ENCODE data around the gene GPC5. TPM values are rescaled to one million over a fixed set of nuclear protein-coding genes. Genes with fewer than 3 reads are reported as not detected.

Gene GPC5
- total RNA-seq, 1 donor from 2014 or later = 2.5 TPM

GRCh38 chr13:92671821-92672220 lies 1273.4 kb downstream of the GPC5 start:
- Mint-ChIP-seq H3K4me1 (peaks cover 6% of the 10 kb centered on the region), H3K27me3 (ENCODE audit: low read depth) (no peaks in the 10 kb centered on the region), H3K36me3 (no peaks in the 10 kb centered on the region), H3K4me3 (no peak overlapping the region), H3K9me3 (peaks cover 3% of the 10 kb centered on the region), H3K27ac (no peak overlapping the region)
- no peak for TF ChIP-seq CTCF (IDR thresholded peaks at IDR 0.05; ENCODE audit: unreplicated experiment)
- no peak for DNase-seq (ENCODE audit: low spot score in 2 of 2, unreplicated experiment in 2 of 2)

DNA sequence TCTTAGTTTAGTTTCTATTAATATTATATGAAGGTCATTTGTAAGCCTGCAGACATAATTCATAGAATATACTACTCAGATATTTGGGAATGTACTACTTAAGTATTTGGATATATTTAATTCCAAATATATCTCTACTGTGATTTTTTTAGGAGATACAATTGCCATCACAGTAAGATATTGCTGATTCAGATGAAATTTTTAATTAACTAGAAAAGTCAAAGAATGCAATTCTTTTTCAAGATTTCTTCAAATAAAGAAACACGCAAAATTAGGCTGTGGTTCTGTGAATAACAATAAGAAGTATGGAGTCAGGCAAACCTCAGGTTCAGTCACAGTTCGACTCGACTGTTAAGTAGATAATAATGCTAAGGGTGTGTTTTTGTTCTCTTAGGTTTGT lies 1277.8 kb downstream of the GPC5 start:
- no peak for DNase-seq (ENCODE audit: low spot score in 2 of 2, unreplicated experiment in 2 of 2)
- no peak for TF ChIP-seq CTCF (IDR thresholded peaks at IDR 0.05; ENCODE audit: unreplicated experiment)
- H3K4me3 Mint-ChIP-seq = no peak overlapping the region
- no peak overlapping the region for H3K27ac Mint-ChIP-seq
- H3K4me1 Mint-ChIP-seq = peaks cover 6% of the 10 kb centered on the region
- H3K9me3 Mint-ChIP-seq = peaks cover 4% of the 10 kb centered on the region
- H3K36me3 Mint-ChIP-seq = no peaks in the 10 kb centered on the region
- H3K27me3 Mint-ChIP-seq (ENCODE audit: low read depth) = no peaks in the 10 kb centered on the region

DNA sequence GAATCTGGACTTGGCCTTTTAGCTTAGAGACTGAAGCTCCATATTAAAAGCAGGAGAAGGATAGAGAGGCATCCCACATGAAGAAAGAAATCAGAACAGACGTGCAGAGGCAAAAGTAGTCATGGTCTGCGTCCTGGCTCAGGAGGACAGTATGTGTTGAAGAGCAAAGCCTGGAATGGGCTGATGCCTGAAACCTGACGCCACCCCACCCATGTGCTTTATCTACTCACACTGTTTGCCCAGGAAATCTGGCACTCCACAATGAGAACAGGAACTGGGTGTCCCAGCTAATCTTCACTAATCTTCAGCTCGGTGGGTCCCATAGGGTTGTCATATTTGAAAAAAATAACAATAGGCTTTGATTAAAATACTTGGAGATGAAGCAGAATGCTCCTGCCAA lies 1279.2 kb downstream of the GPC5 start:
- peaks cover 9% of the 10 kb centered on the region for H3K9me3 Mint-ChIP-seq
- DNase-seq (ENCODE audit: low spot score in 2 of 2, unreplicated experiment in 2 of 2) = no peak
- no peak overlapping the region for H3K27ac Mint-ChIP-seq
- no peaks in the 10 kb centered on the region for H3K36me3 Mint-ChIP-seq
- TF ChIP-seq CTCF (IDR thresholded peaks at IDR 0.05; ENCODE audit: unreplicated experiment) = no peak
- H3K27me3 Mint-ChIP-seq (ENCODE audit: low read depth) = no peaks in the 10 kb centered on the region
- peaks cover 6% of the 10 kb centered on the region for H3K4me1 Mint-ChIP-seq
- no peak overlapping the region for H3K4me3 Mint-ChIP-seq

GRCh38 chr13:92679602-92680001 lies 1281.2 kb downstream of the GPC5 start:
- no peak for TF ChIP-seq CTCF (IDR thresholded peaks at IDR 0.05; ENCODE audit: unreplicated experiment)
- peaks cover 7% of the 10 kb centered on the region for H3K9me3 Mint-ChIP-seq
- H3K36me3 Mint-ChIP-seq = no peaks in the 10 kb centered on the region
- H3K4me3 Mint-ChIP-seq = no peak overlapping the region
- H3K27ac Mint-ChIP-seq = no peak overlapping the region
- no peaks in the 10 kb centered on the region for H3K27me3 Mint-ChIP-seq (ENCODE audit: low read depth)
- no peak for DNase-seq (ENCODE audit: low spot score in 2 of 2, unreplicated experiment in 2 of 2)
- H3K4me1 Mint-ChIP-seq = peaks cover 1% of the 10 kb centered on the region

GRCh38 chr13:92681239-92681638 lies 1282.8 kb downstream of the GPC5 start:
- peaks cover 10% of the 10 kb centered on the region for H3K9me3 Mint-ChIP-seq
- H3K4me3 Mint-ChIP-seq = no peak overlapping the region
- H3K27ac Mint-ChIP-seq = no peak overlapping the region
- peaks cover 1% of the 10 kb centered on the region for H3K4me1 Mint-ChIP-seq
- no peak for TF ChIP-seq CTCF (IDR thresholded peaks at IDR 0.05; ENCODE audit: unreplicated experiment)
- H3K36me3 Mint-ChIP-seq = no peaks in the 10 kb centered on the region
- no peaks in the 10 kb centered on the region for H3K27me3 Mint-ChIP-seq (ENCODE audit: low read depth)
- no peak for DNase-seq (ENCODE audit: low spot score in 2 of 2, unreplicated experiment in 2 of 2)
